8988T (cell line): ENCODE measurements around the gene LMBR1.

Experiments
- DNase-seq: peaks from one replicate; pipeline ENCODE4 v3.0.0; 2011

The LMBR1 gene

DNA sequence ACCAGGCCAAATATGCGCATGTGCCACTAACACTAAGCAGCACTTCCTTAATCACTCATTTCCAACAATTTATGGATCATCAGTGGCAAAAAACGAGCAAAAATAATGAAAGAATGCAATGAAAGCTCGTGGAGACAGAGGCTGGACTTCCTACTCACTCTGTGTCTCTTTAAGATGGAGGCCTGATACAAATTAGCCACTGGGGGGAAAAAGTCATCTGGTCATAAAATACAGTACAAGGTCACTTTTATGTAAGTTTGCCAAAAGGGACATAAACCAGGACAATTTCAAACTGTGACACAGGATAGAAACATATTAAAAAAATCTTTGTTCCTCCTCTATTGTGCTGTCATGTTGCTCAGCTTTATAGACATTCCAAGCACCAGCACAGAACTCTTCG is 101.7 kb downstream of the LMBR1 start:
- no peak for DNase-seq

DNA sequence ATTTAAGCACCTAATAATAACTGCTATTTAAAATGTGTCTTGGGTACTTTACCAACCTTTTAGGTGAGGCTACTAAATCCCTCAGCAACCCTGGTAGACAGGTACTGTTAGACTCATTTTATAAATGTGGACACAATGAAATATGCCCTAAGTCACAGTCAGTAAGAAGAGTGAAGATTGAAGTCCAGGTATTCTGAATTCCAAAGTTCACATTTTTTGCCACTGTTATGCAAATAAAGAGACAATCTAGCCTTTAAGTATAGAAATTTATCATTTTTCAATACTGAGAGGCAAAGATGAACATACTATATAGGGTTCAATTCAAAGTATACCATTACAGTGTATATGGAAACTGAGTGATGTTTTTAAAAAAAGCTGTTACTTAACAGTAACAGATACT is 102.7 kb downstream of the LMBR1 start:
- no peak for DNase-seq

- DNase-seq, result no peak
Measured at GRCh38 chr7:156785998-156786543, 106.9 kb downstream of the LMBR1 start.

DNA sequence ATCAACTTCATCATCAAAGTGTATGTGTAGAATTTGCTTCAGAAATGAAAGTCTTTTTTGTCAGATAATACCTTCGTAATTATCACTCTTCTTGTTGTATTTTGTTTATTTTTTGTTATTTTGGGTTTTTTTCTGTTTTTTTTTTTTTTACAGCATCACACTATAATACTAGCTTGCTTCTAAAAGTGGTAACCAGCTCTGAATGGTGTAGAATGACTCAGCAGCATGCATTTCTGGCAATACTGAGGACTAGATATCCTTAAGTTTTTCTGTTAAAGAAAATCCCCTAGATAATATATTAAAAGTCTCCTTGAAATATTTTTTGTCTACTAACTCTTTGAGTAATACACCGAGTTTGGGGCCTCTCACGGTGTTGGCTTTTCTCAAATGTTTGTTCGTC is 109.1 kb downstream of the LMBR1 start:
- no peak for DNase-seq

- DNase-seq, result no peak
Measured at GRCh38 chr7:156781972-156782371, 111.0 kb downstream of the LMBR1 start.

DNA sequence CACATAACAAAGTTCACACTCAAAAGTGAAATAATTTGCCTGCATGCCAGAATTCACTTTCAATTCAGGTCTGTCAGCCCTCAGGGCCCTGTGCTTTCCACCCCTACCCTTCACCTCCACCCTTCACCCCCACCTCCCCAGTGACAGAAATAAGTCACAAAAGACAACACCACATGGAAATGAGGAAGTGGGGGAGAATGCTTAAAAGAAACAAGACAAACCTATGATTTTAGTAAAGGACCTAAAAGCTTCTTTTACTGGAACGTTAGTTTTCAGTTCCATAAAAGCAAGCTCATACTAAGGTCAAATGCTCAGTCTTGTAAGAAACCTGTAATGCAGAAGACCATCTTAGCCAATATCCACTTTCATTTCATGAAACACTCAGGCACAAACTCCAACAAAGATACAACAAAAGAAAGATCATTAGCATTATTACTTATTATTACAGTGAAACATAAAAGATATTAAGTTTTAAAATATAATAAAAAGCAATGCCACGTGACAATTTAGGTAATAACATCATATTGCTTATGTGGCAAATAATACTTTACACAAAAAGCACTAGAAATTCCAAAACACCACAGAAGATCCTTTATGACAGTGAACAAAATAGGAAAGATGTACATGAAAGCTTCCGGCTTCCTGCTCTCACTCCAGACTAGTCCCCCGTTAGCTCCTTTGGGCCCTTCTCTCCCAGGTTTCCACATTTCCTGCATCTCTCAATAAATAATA is 112.1 kb downstream of the LMBR1 start:
- DNase-seq, result no peak

DNA sequence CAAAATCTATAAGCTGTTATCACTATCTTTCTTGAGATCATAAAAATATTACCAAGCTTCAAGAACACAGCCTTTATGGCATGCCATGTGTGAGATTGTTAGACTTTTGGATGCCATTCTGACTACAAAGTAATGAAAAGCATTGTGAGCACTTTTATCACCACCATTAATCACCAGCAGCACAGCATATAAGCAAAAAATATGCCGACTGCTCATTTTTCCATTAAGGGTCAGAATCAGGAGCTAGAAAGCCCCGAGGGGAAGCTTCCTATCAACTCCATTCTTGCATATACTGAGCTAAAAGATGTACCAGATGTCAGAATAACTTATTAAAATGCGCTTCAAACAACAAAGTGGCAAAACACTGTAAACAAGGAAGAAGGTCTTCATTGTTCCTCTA is 114.3 kb downstream of the LMBR1 start:
- no peak for DNase-seq

GRCh38 chr7:156778201-156778600 is 114.8 kb downstream of the LMBR1 start:
- DNase-seq, result no peak

GRCh38 chr7:156777364-156778069 is 115.5 kb downstream of the LMBR1 start:
- no peak for DNase-seq

DNA sequence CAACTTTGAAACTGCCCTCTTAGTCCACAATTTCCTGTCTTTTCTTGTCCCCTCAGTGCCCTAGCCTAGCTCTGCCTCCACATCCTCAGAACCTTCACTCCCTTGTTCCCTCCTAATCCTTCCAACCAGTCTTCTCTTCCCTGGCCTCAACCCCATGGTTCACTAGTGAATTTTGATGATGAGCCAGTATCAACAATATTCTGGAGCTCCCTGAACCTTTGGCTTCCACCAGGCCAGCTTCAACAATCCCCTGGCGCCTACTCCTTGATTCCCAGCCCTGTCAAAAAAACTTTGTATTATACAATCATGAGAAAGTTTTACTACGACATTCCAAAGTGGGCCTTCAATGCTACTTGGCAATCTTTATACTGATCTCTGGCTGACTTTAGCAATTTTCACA is 116.5 kb downstream of the LMBR1 start:
- DNase-seq, result no peak

GRCh38 chr7:156773966-156774365 is 119.0 kb downstream of the LMBR1 start:
- DNase-seq, result no peak

- DNase-seq, result no peak
Measured at GRCh38 chr7:156772725-156773124, 120.3 kb downstream of the LMBR1 start.

- DNase-seq, result no peak
Measured at GRCh38 chr7:156768698-156769472, 124.1 kb downstream of the LMBR1 start.

- no peak for DNase-seq
Measured at GRCh38 chr7:156766666-156767065, 126.3 kb downstream of the LMBR1 start.

DNA sequence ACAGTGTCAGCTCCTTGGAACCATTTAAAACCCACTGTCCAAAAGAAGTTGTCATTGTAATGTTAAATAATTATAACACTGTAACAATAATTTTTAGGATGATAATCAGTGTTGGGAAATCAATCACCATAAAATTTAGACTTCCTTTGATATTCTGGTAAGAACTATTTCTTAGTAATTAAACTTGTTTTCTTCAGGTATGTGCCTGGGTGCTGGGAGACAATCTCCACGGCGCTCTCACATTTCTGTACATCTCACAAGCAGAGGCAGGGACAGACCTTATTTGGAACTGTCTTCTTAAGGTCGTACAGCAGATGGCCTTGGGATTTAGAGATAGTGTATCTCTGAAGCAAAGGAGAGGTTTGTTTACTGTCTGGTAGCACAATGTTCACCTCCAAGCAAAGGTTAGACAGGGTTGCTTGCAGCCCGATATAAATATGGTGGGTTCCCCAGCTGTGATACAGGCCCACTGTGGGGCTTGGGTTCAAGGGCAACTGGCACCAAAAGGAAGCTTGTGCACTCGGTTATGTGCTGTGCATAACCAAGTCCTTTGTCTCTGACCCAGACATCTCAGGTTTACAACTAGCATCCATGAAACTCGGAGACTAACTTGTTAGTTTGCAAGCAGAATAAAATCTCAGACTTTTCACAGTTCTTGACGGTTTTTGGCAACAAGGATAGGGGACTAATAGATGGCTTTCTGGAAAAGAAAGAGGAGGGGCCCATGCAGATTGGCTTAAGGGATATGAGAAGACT is 126.9 kb downstream of the LMBR1 start:
- no peak for DNase-seq

DNA sequence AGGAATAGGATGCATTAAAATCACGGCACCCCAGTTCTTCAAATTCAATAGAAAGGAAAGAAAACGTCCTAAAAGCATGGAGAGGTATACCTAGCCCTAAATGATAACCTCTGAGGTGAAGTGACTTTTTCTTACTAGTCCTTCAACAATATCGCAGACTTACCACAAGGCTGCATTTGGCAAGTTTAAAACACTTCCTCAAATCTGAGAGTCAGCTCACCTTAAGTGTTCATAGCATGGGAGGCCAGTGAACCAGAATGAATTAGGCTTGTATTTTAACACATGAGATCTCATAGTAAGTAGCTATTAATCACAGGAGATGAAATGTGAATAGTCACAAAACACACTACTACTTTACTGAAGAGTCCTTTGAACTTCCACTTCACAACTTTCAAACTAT is 128.2 kb downstream of the LMBR1 start:
- DNase-seq, result no peak

GRCh38 chr7:156764016-156764669 is 128.8 kb downstream of the LMBR1 start:
- DNase-seq, result peak; percentile 14

- DNase-seq, result no peak
Measured at GRCh38 chr7:156759579-156760202, 133.3 kb downstream of the LMBR1 start.

- DNase-seq, result no peak
Measured at GRCh38 chr7:156759143-156759542, 133.8 kb downstream of the LMBR1 start.

DNA sequence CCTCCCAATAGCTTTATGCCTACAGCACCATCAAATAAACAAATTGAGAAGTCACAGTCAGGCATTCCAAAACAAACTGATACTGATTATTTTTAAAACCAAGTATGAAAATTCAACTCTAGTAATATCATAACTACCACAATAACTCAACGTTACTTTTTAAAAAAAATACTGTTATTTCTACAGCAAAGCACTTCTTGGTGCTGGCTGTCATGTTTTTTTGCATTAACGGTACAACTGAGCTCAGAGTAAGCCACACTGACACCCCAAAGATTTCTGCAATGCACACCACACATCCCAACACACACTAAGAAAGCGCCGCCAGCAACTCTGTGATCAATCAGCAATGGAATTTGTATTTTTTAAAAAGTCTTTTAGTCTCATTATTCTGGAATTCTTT is 138.8 kb downstream of the LMBR1 start:
- DNase-seq, result no peak

- DNase-seq, result no peak
Measured at GRCh38 chr7:156753630-156754029, 139.4 kb downstream of the LMBR1 start.

GRCh38 chr7:156753229-156753560 is 139.8 kb downstream of the LMBR1 start:
- DNase-seq, result no peak
